Stomach (tissue), 9 donors: ENCODE results near the gene TOMM40. TPM values are rescaled to one million over a fixed set of nuclear protein-coding genes. Genes with fewer than 3 reads are reported as not detected.

ENCODE experiments used
- DNase-seq, 2 donors: peaks; one replicate each; pipeline versions ENCODE4 v3.0.0 to v3.0.0-alpha.2; 2013 to 2019
- H3K27ac ChIP-seq, 5 donors: fragments of 200-600 bp in 4 of 5; sonication (generic) in 4 of 5; one replicate each; pipeline ENCODE4 v1.5.1; 2013 to 2019; ENCODE audit warnings: mild to moderate bottlenecking in 1 of 5, moderate library complexity in 1 of 5
- H3K27me3 ChIP-seq, 3 donors: fragments of 200-600 bp; sonication (generic); one replicate each; pipeline ENCODE4 v1.5.1; 2017 to 2019; ENCODE audit warnings: mixed run types in 1 of 3
- H3K36me3 ChIP-seq, 4 donors: fragments of 200-600 bp; sonication (generic); 1 replicate in 3 of 4; 2 replicates in 1 of 4; pipeline ENCODE4 v1.5.1; 2016 to 2019
- H3K4me1 ChIP-seq, 4 donors: fragments of 200-600 bp; sonication (generic); one replicate each; pipeline ENCODE4 v1.5.1; 2016 to 2019
- H3K4me3 ChIP-seq, 4 donors: fragments of 200-600 bp; sonication (generic) in 3 of 4; one replicate each; pipeline ENCODE4 v1.5.1; 2016 to 2019; ENCODE audit warnings: mild to moderate bottlenecking in 1 of 4
- H3K9me3 ChIP-seq, 4 donors: fragments of 200-600 bp; sonication (generic); one replicate each; pipeline ENCODE4 v1.5.1; 2016 to 2019
- EP300 ChIP-seq: sonication (generic); formaldehyde crosslinking; IDR thresholded peaks from one replicate; pipeline ENCODE4 v1.6.1; 2017; ENCODE audit warnings: antibody characterized with exemption
- POLR2A ChIP-seq, 4 donors: fragments of 450-650 bp; IDR thresholded peaks; one replicate each; pipeline ENCODE4 v1.6.1; 2016; ENCODE audit warnings: antibody characterized with exemption in 4 of 4, control low read depth in 2 of 4, mild to moderate bottlenecking in 1 of 4, moderate library complexity in 1 of 4
- POLR2AphosphoS5 ChIP-seq, 3 donors: sonication (generic); formaldehyde crosslinking; IDR thresholded peaks; one replicate each; pipeline ENCODE4 v1.6.1; 2016; ENCODE audit warnings: antibody characterized with exemption in 3 of 3
- whole genome bisulfite sequencing, 5 donors: extraction: QIAGEN DNeasy Blood & Tissue Kit in 3 of 5; methylation state at CpG; one replicate each; pipeline versions ENCODE4 v1.1.5 to v1.1.7; 2013 to 2018; 5-methylcytosine and 5-hydroxymethylcytosine counted together
- intact Hi-C: fragments of 100-400 bp; cut with DNase I; formaldehyde crosslinking; loops from one replicate; pipeline ENCODE4 v1.15.1; 2023; ENCODE audit warnings: low total_unique reads
- polyA plus RNA-seq, 3 donors: library from polyadenylated mRNA; stranded (reverse); fragments of 200-250 nt; gene quantifications; one replicate each; pipeline ENCODE4 v1.2.3, GENCODE V29; 2013
- total RNA-seq, 5 donors: library from RNA; depleted of rRNA; stranded (reverse); fragments of >200 nt; gene quantifications; one replicate each; pipeline versions ENCODE4 v1.1.0 to v1.2.3, GENCODE V29; 2014 to 2016
- TF ChIP-seq, protein P1 (sequence below), 7 experiments: fragments of 450-650 bp in 4 of 7; fragments of 200-600 bp in 3 of 7; sonication (generic) in 3 of 7; IDR thresholded peaks; one replicate each; pipeline ENCODE4 v1.5.1; 2016 to 2019; ENCODE audit warnings: antibody characterized with exemption in 7 of 7, control low read depth in 2 of 7, mild to moderate bottlenecking in 1 of 7
- donor health status: healthy with polysubstance abuse.
- donor health status: Bipolar disorder and iron deficiency.
- donor health status: healthy.

TOMM40 gene
- total and polyA plus RNA-seq, 8 donors, result 7.1 to 100 (median 25.5) TPM

DNA sequence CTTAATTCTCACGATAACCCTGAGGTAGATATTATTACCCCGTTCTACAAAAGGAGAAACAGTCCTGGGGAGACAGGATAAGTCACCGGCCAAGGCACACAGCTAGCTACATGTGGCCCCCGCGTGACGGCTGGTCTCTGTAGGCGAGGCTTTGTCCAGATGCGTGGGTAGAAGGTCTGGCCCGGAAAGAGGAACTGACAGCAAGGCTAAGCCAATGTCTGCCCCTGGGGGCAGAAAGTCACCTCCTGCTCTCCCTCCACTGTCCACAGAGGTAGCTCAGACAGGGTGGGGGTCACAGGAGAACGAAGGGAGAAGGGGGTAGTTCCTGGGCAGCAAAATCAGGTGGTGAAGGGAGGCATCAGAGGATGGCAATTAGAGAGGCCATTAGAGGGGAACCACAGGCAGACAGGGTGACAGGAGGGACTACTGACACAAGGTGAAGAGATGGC, 52.8 kb downstream of the TOMM40 start:
- DNase-seq, result peak; percentile 22 to 31
- Histone ChIP-seq H3K36me3 (no peaks in the 10 kb centered on the region), H3K4me1 (no peaks in the 10 kb centered on the region), H3K4me3 (no peak overlapping the region), H3K9me3 (no peaks in the 10 kb centered on the region), H3K27ac (no peak overlapping the region), H3K27me3 (no peaks in the 10 kb centered on the region)
- 40 to 66% (median 63%) methylated on average over 10 of the region's 10 CpGs for WGBS, 5 donors
- no peak for TF ChIP-seq EP300
- TF ChIP-seq, protein P1, sequence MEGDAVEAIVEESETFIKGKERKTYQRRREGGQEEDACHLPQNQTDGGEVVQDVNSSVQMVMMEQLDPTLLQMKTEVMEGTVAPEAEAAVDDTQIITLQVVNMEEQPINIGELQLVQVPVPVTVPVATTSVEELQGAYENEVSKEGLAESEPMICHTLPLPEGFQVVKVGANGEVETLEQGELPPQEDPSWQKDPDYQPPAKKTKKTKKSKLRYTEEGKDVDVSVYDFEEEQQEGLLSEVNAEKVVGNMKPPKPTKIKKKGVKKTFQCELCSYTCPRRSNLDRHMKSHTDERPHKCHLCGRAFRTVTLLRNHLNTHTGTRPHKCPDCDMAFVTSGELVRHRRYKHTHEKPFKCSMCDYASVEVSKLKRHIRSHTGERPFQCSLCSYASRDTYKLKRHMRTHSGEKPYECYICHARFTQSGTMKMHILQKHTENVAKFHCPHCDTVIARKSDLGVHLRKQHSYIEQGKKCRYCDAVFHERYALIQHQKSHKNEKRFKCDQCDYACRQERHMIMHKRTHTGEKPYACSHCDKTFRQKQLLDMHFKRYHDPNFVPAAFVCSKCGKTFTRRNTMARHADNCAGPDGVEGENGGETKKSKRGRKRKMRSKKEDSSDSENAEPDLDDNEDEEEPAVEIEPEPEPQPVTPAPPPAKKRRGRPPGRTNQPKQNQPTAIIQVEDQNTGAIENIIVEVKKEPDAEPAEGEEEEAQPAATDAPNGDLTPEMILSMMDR (IDR thresholded peaks at IDR 0.05), result no peak
- no peak for TF ChIP-seq POLR2A (IDR thresholded peaks at IDR 0.05)
- no peak for TF ChIP-seq POLR2AphosphoS5 (IDR thresholded peaks at IDR 0.05)
- intact Hi-C loops, result no loop called here

DNA sequence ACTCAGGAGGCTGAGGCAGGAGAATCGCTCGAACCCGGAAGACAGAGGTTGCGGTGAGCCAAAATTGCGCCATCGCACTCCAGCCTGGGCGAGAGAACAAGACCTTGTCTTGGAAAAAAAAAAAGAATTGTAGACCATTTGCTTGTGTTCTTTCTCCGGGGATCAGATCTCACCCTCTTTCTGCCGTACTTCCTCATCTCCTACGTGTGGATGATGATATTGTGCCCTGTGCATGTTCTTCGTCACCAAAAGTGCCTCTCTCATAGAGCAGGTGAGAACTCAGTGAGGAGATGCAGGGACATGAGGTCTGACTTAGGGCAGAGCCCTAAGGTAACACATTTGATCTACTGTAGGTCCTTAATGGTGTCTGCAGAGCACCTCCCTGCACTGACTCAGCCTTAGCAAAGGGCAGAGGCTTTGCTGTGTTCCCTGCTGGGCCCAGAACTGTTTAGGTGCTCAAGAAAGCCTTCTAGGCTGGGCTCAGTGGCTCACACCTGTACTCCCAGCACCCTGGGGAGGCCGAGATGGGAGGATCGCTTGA, 56.1 kb downstream of the TOMM40 start:
- TF ChIP-seq POLR2AphosphoS5 (IDR thresholded peaks at IDR 0.05), result no peak
- TF ChIP-seq, protein P1 (IDR thresholded peaks at IDR 0.05), result no peak
- TF ChIP-seq POLR2A (IDR thresholded peaks at IDR 0.05), result no peak
- TF ChIP-seq EP300, result no peak
- Histone ChIP-seq H3K4me1 (peaks cover 8 to 12% (median 10%) of the 10 kb centered on the region in 4 donors), H3K4me3 (no peak overlapping the region), H3K27ac (no peak overlapping the region), H3K36me3 (peaks cover 0 to 17% (median 17%) of the 10 kb centered on the region in 4 donors), H3K27me3 (no peaks in the 10 kb centered on the region), H3K9me3 (no peaks in the 10 kb centered on the region)
- no peak for DNase-seq
- 90 to 94% (median 91%) methylated on average over 13 of the region's 13 CpGs for WGBS, 5 donors
- intact Hi-C loops, result loop anchor here (5.0 kb wide), 1 partner anchor 45 kb away; no protein-coding TSS in a partner anchor

DNA sequence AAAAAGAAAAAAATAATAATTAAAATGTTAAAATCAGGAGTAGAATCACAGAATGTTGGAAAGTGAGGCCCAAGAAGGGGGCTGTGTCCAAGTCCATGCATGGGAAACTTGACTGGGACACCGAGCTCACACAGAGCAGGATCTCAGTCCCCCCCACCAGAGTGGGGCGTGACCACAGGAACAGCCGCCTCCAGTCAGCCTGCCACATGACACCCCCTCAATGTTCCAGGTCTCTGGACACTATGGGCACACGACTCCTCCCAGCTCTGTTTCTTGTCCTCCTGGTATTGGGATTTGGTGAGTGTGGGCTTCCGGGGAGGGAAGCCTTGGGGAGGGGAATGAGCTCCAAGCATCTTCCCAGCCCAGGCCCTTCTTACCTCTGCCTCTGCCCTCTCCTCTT, 57.2 kb downstream of the TOMM40 start:
- WGBS, 5 donors, result 71 to 88% (median 85%) methylated on average over 5 of the region's 5 CpGs
- H3K9me3 ChIP-seq, result no peaks in the 10 kb centered on the region
- H3K4me1 ChIP-seq, result peaks cover 8 to 16% (median 13%) of the 10 kb centered on the region in 4 donors
- H3K27me3 ChIP-seq, result no peaks in the 10 kb centered on the region
- DNase-seq, result no peak
- no peak for TF ChIP-seq EP300
- TF ChIP-seq POLR2A (IDR thresholded peaks at IDR 0.05), result no peak
- TF ChIP-seq, protein P1 (IDR thresholded peaks at IDR 0.05), result no peak
- no peak for TF ChIP-seq POLR2AphosphoS5 (IDR thresholded peaks at IDR 0.05)
- intact Hi-C loops, result loop anchor here (5.0 kb wide), 1 partner anchor 46 kb away; no protein-coding TSS in a partner anchor
- no peak overlapping the region for H3K4me3 ChIP-seq
- H3K36me3 ChIP-seq, result peaks cover 0 to 17% (median 17%) of the 10 kb centered on the region in 4 donors
- no peak overlapping the region for H3K27ac ChIP-seq

DNA sequence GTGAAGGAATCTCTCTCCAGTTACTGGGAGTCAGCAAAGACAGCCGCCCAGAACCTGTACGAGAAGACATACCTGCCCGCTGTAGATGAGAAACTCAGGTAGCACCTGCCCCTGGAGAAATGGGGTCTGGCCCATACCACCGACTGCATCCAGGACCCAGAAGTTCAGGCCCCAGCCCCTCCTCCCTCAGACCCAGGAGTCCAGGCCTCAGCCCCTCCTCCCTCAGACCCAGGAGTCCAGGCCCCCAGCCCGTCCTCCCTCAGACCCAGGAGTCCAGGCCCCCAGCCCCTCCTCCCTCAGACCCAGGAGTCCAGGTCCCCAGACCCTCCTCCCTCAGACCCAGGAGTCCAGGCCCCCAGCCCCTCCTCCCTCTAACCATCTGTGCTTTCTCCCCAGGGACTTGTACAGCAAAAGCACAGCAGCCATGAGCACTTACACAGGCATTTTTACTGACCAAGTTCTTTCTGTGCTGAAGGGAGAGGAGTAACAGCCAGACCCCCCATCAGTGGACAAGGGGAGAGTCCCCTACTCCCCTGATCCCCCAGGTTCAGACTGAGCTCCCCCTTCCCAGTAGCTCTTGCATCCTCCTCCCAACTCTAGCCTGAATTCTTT, 57.8 kb downstream of the TOMM40 start:
- Histone ChIP-seq H3K27me3 (no peaks in the 10 kb centered on the region), H3K4me3 (no peak overlapping the region), H3K27ac (no peak overlapping the region), H3K4me1 (peaks cover 8 to 23% (median 19%) of the 10 kb centered on the region in 4 donors), H3K36me3 (peaks cover 0 to 17% (median 17%) of the 10 kb centered on the region in 4 donors), H3K9me3 (no peaks in the 10 kb centered on the region)
- 86 to 91% (median 89%) methylated on average over 4 to 5 of the region's 5 CpGs; no CpG with 5 or more reads in 1 of the 5 donors for WGBS, 5 donors
- no peak for DNase-seq
- intact Hi-C loops, result loop anchor here (5.0 kb wide), 1 partner anchor 47 kb away; no protein-coding TSS in a partner anchor
- TF ChIP-seq, protein P1 (IDR thresholded peaks at IDR 0.05), result no peak
- no peak for TF ChIP-seq EP300
- TF ChIP-seq POLR2AphosphoS5 (IDR thresholded peaks at IDR 0.05), result no peak
- TF ChIP-seq POLR2A (IDR thresholded peaks at IDR 0.05), result no peak
